SK-N-SH treated with all-trans-retinoic acid at 6 μM for 48 hours (cell line): ENCODE data around the gene KCNA10.

Experiments
- ARNTL ChIP-seq: fragments of 450-650 bp; formaldehyde crosslinking; IDR thresholded peaks from 2 replicates; pipeline ENCODE4 v1.5.0; 2020; ENCODE audit warnings: low read depth, mild to moderate bottlenecking, moderate library complexity, borderline replicate concordance
- CSDC2 ChIP-seq: fragments of 250-450 bp; sonication (Bioruptor Pico); IDR thresholded peaks from 2 replicates; pipeline ENCODE4 v1.5.0; 2020; ENCODE audit warnings: mild to moderate bottlenecking, moderate library complexity
- PPARA ChIP-seq: fragments of 250-450 bp; sonication (Bioruptor Pico); IDR thresholded peaks from 2 replicates; pipeline ENCODE4 v1.5.0; 2020; ENCODE audit warnings: mild to moderate bottlenecking, borderline replicate concordance
- TOX ChIP-seq: fragments of 250-450 bp; sonication (Bioruptor Pico); IDR thresholded peaks from 2 replicates; pipeline ENCODE4 v1.8.0; 2021; ENCODE audit warnings: mild to moderate bottlenecking, moderate library complexity, borderline replicate concordance
- ZNF565 ChIP-seq: fragments of 450-650 bp; formaldehyde crosslinking; conservative IDR thresholded peaks from 2 replicates; pipeline ENCODE4 v1.5.0; 2020; ENCODE audit warnings: low read depth, mild to moderate bottlenecking, moderate library complexity
- ZNF70 ChIP-seq: fragments of 450-650 bp; formaldehyde crosslinking; IDR thresholded peaks from 2 replicates; pipeline ENCODE4 v1.5.0; 2020; ENCODE audit warnings: mild to moderate bottlenecking, moderate library complexity
- ZNF8 ChIP-seq: fragments of 450-650 bp; formaldehyde crosslinking; IDR thresholded peaks from 2 replicates; pipeline ENCODE4 v1.5.0; 2020; ENCODE audit warnings: mild to moderate bottlenecking, moderate library complexity
- TF ChIP-seq, protein P1 (sequence below): fragments of 250-450 bp; sonication (Bioruptor Pico); IDR thresholded peaks from 2 replicates; pipeline ENCODE4 v1.5.1; 2021; ENCODE audit warnings: mild to moderate bottlenecking, moderate library complexity
- TF ChIP-seq, protein P2 (sequence below): fragments of 250-450 bp; sonication (Bioruptor Pico); IDR thresholded peaks from 2 replicates; pipeline ENCODE4 v1.5.1; 2020; ENCODE audit warnings: low read depth, mild to moderate bottlenecking, moderate library complexity
- TF ChIP-seq, protein P3 (sequence below): fragments of 250-450 bp; sonication (Bioruptor Pico); IDR thresholded peaks from 2 replicates; pipeline ENCODE4 v1.5.0; 2020; ENCODE audit warnings: mild to moderate bottlenecking, moderate library complexity
- TF ChIP-seq, protein P4 (sequence below): fragments of 250-450 bp; sonication (Bioruptor Pico); IDR thresholded peaks from 2 replicates; pipeline ENCODE4 v1.8.0; 2020; ENCODE audit warnings: mild to moderate bottlenecking, moderate library complexity, borderline replicate concordance

DNA sequence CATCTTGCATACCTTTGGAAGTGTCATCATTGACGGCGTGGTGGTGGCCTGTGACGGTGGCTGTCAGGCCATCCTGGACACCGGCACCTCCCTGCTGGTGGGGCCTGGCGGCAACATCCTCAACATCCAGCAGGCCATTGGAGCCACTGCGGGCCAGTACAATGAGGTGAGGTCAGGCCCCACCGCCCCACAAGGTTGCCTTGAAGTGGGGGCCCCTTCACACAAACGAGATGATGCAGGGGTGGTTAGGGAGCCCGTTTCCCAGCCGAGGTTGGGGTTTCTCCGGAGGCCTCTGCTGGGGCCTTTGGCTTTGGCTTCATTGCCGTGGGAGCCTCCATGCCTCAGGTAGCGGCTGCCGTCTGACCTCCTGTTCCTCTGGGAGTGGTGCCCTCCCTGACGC is 29.6 kb downstream of the KCNA10 start:
- no peak for TF ChIP-seq PPARA (CRISPR knock-in tag)
- TF ChIP-seq, protein P1, sequence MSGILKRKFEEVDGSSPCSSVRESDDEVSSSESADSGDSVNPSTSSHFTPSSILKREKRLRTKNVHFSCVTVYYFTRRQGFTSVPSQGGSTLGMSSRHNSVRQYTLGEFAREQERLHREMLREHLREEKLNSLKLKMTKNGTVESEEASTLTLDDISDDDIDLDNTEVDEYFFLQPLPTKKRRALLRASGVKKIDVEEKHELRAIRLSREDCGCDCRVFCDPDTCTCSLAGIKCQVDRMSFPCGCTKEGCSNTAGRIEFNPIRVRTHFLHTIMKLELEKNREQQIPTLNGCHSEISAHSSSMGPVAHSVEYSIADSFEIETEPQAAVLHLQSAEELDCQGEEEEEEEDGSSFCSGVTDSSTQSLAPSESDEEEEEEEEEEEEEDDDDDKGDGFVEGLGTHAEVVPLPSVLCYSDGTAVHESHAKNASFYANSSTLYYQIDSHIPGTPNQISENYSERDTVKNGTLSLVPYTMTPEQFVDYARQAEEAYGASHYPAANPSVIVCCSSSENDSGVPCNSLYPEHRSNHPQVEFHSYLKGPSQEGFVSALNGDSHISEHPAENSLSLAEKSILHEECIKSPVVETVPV (CRISPR knock-in tag): no peak
- TF ChIP-seq CSDC2 (CRISPR knock-in tag): no peak
- TF ChIP-seq, protein P2, sequence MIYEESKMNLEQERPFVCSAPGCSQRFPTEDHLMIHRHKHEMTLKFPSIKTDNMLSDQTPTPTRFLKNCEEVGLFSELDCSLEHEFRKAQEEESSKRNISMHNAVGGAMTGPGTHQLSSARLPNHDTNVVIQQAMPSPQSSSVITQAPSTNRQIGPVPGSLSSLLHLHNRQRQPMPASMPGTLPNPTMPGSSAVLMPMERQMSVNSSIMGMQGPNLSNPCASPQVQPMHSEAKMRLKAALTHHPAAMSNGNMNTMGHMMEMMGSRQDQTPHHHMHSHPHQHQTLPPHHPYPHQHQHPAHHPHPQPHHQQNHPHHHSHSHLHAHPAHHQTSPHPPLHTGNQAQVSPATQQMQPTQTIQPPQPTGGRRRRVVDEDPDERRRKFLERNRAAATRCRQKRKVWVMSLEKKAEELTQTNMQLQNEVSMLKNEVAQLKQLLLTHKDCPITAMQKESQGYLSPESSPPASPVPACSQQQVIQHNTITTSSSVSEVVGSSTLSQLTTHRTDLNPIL: no peak
- TF ChIP-seq ZNF8: no peak
- TF ChIP-seq, protein P3, sequence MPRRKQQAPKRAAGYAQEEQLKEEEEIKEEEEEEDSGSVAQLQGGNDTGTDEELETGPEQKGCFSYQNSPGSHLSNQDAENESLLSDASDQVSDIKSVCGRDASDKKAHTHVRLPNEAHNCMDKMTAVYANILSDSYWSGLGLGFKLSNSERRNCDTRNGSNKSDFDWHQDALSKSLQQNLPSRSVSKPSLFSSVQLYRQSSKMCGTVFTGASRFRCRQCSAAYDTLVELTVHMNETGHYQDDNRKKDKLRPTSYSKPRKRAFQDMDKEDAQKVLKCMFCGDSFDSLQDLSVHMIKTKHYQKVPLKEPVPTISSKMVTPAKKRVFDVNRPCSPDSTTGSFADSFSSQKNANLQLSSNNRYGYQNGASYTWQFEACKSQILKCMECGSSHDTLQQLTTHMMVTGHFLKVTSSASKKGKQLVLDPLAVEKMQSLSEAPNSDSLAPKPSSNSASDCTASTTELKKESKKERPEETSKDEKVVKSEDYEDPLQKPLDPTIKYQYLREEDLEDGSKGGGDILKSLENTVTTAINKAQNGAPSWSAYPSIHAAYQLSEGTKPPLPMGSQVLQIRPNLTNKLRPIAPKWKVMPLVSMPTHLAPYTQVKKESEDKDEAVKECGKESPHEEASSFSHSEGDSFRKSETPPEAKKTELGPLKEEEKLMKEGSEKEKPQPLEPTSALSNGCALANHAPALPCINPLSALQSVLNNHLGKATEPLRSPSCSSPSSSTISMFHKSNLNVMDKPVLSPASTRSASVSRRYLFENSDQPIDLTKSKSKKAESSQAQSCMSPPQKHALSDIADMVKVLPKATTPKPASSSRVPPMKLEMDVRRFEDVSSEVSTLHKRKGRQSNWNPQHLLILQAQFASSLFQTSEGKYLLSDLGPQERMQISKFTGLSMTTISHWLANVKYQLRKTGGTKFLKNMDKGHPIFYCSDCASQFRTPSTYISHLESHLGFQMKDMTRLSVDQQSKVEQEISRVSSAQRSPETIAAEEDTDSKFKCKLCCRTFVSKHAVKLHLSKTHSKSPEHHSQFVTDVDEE (CRISPR knock-in tag): no peak
- TF ChIP-seq TOX: no peak
- no peak for TF ChIP-seq ARNTL (CRISPR knock-in tag)
- TF ChIP-seq, protein P4, sequence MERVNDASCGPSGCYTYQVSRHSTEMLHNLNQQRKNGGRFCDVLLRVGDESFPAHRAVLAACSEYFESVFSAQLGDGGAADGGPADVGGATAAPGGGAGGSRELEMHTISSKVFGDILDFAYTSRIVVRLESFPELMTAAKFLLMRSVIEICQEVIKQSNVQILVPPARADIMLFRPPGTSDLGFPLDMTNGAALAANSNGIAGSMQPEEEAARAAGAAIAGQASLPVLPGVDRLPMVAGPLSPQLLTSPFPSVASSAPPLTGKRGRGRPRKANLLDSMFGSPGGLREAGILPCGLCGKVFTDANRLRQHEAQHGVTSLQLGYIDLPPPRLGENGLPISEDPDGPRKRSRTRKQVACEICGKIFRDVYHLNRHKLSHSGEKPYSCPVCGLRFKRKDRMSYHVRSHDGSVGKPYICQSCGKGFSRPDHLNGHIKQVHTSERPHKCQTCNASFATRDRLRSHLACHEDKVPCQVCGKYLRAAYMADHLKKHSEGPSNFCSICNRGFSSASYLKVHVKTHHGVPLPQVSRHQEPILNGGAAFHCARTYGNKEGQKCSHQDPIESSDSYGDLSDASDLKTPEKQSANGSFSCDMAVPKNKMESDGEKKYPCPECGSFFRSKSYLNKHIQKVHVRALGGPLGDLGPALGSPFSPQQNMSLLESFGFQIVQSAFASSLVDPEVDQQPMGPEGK: no peak
- TF ChIP-seq ZNF565 (CRISPR knock-in tag): no peak
- TF ChIP-seq ZNF70 (CRISPR knock-in tag): no peak
